ENCODE results near the gene FBXL16.

DNA sequence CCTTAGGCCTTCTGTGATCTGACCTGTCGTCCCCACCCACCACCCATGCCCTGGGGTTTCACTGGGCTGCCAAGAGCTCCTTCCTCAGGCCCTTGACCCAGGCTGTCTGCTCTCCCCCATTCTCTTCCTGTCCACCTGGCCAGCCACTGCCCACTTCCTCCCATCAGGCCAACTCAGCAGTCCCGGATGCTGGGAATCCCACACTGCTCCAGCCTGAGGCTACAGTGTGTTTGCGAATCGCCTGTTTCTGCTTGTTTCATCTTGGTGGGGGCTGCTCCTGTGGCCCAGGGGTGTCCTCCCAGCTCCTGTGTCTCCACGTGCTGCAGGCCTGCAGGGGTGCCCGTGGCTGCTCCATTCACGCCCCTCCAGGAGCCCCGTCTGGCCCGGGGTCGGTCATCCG, 8.5 kb upstream of the FBXL16 start:
- TF ChIP-seq CTCF (IDR thresholded peaks at IDR 0.05; ENCODE audit: low read length) (no peak), EZH2 (optimal IDR thresholded peaks at IDR 0.05; ENCODE audit: low read depth, low read length) (no peak), EZH2phosphoT487 (IDR thresholded peaks at IDR 0.05; ENCODE audit: low read length) (no peak)
